GM21825 (cell line): ENCODE data around the gene INPP5A.

Experiments
- ATAC-seq: cut with Tn5 transposase; IDR thresholded peaks from one replicate; pipeline ENCODE4 v1.9.1; 2021; ENCODE audit warnings: mild to moderate bottlenecking, moderate library complexity; ENCODE audit not compliant: unreplicated experiment

The INPP5A gene

GRCh38 chr10:132805599-132805998 lies 268.0 kb downstream of the INPP5A start:
- no peak for ATAC-seq

GRCh38 chr10:132806110-132806509 lies 268.5 kb downstream of the INPP5A start:
- ATAC-seq = no peak

GRCh38 chr10:132806561-132807003 lies 269.0 kb downstream of the INPP5A start:
- no peak for ATAC-seq

- no peak for ATAC-seq
Measured at GRCh38 chr10:132807621-132808049, 270.0 kb downstream of the INPP5A start.

GRCh38 chr10:132808383-132809231 lies 271.0 kb downstream of the INPP5A start:
- no peak for ATAC-seq

- no peak for ATAC-seq
Measured at GRCh38 chr10:132809232-132810140, 271.9 kb downstream of the INPP5A start.

GRCh38 chr10:132810141-132810806 lies 272.7 kb downstream of the INPP5A start:
- ATAC-seq = no peak

GRCh38 chr10:132810807-132811700 lies 273.5 kb downstream of the INPP5A start:
- ATAC-seq = no peak

- ATAC-seq = no peak
Measured at GRCh38 chr10:132811891-132812481, 274.4 kb downstream of the INPP5A start.

GRCh38 chr10:132812520-132812919 lies 274.9 kb downstream of the INPP5A start:
- ATAC-seq = no peak

GRCh38 chr10:132813001-132813401 lies 275.4 kb downstream of the INPP5A start:
- no peak for ATAC-seq

- no peak for ATAC-seq
Measured at GRCh38 chr10:132813560-132814468, 276.2 kb downstream of the INPP5A start.

GRCh38 chr10:132814469-132814856 lies 276.9 kb downstream of the INPP5A start:
- ATAC-seq = no peak

GRCh38 chr10:132815168-132815857 lies 277.7 kb downstream of the INPP5A start:
- no peak for ATAC-seq

GRCh38 chr10:132816718-132817117 lies 279.1 kb downstream of the INPP5A start:
- ATAC-seq = no peak

GRCh38 chr10:132817701-132818211 lies 280.2 kb downstream of the INPP5A start:
- no peak for ATAC-seq

GRCh38 chr10:132820056-132820455 lies 282.5 kb downstream of the INPP5A start:
- ATAC-seq = no peak
